Neural cell (in vitro differentiated cells): ENCODE results near the gene MSLN. TPM values are rescaled to one million over a fixed set of nuclear protein-coding genes. Genes with fewer than 3 reads are reported as not detected.

Experiments used
- H2AFZ ChIP-seq: fragments of 200-600, 300-800 bp; sonication (generic), shearing (Covaris generic); 2 replicates; pipeline ENCODE4 v1.6.0; 2014; ENCODE audit warnings: low read depth, mild to moderate bottlenecking, antibody characterized with exemption, low read length, moderate library complexity
- H3F3A ChIP-seq: fragments of 200-600 bp; shearing (Covaris generic); 2 replicates; pipeline ENCODE4 v1.6.1; 2016; ENCODE audit warnings: mild to moderate bottlenecking, moderate library complexity, mixed read lengths, antibody characterized with exemption, low read length; ENCODE audit not compliant: insufficient read depth, poor library complexity, severe bottlenecking
- H3K27ac ChIP-seq: fragments of 200-600, 300-800 bp; sonication (generic), shearing (Covaris generic); 2 replicates; pipeline ENCODE4 v1.5.1; 2014; ENCODE audit warnings: mild to moderate bottlenecking, low read length, moderate library complexity
- H3K27me3 ChIP-seq: fragments of 300-800, 200-600 bp; sonication (generic), shearing (Covaris generic); 2 replicates; pipeline ENCODE4 v1.6.0; 2014; ENCODE audit warnings: mild to moderate bottlenecking, low read depth, low read length, moderate library complexity; ENCODE audit not compliant: insufficient read depth
- H3K36me3 ChIP-seq: fragments of 300-800, 200-600 bp; sonication (generic), shearing (Covaris generic); 2 replicates; pipeline ENCODE4 v1.5.1; 2014; ENCODE audit warnings: mild to moderate bottlenecking, antibody characterized with exemption, low read length, moderate library complexity; ENCODE audit not compliant: insufficient read depth
- H3K4me2 ChIP-seq: fragments of 300-800, 200-600 bp; sonication (generic), shearing (Covaris generic); 2 replicates; pipeline ENCODE4 v1.6.0; 2014; ENCODE audit warnings: mild to moderate bottlenecking, low read length
- H3K4me3 ChIP-seq: fragments of 300-800, 200-600 bp; sonication (generic), shearing (Covaris generic); 2 replicates; pipeline ENCODE4 v1.5.1; 2014; ENCODE audit warnings: mild to moderate bottlenecking, low read length, moderate library complexity
- H3K79me2 ChIP-seq: fragments of 200-600 bp; shearing (Covaris generic); replicated peaks from 2 replicates; pipeline ENCODE4 v1.6.0; 2014; ENCODE audit warnings: mild to moderate bottlenecking, low read length, moderate library complexity; ENCODE audit not compliant: insufficient read depth
- H3K9ac ChIP-seq: fragments of 300-800, 200-600 bp; sonication (generic), shearing (Covaris generic); 2 replicates; pipeline ENCODE4 v1.6.1; 2016; ENCODE audit warnings: mild to moderate bottlenecking, low read length, mixed read lengths
- H3K9me2 ChIP-seq: fragments of 200-600 bp; shearing (Covaris generic); 2 replicates; pipeline ENCODE4 v1.6.1; 2016; ENCODE audit warnings: mild to moderate bottlenecking, low read length, mixed read lengths; ENCODE audit not compliant: insufficient read depth
- H3K9me3 ChIP-seq: fragments of 200-600, 300-800 bp; sonication (generic), shearing (Covaris generic); 2 replicates; pipeline ENCODE4 v1.6.1; 2016; ENCODE audit warnings: mild to moderate bottlenecking, mixed run types, low read length, moderate library complexity, mixed read lengths
- H4K20me1 ChIP-seq: fragments of 200-600 bp; shearing (Covaris generic); 2 replicates; pipeline ENCODE4 v1.6.1; 2016; ENCODE audit warnings: mild to moderate bottlenecking, mixed run types; ENCODE audit not compliant: insufficient read depth
- EP300 ChIP-seq: fragments of 450-650 bp; conservative IDR thresholded peaks from 2 replicates; pipeline ENCODE4 v1.6.1; 2014; ENCODE audit warnings: antibody characterized with exemption, mild to moderate bottlenecking, moderate library complexity; ENCODE audit not compliant: poor library complexity, severe bottlenecking
- EZH2 ChIP-seq: fragments of 200-600, 300-800 bp; shearing (Covaris generic), sonication (generic); IDR thresholded peaks from 2 replicates; pipeline ENCODE4 v1.6.1; 2014; ENCODE audit warnings: antibody characterized with exemption, low read length, borderline replicate concordance, mild to moderate bottlenecking; ENCODE audit not compliant: insufficient read depth, poor library complexity, severe bottlenecking
- MXI1 ChIP-seq: fragments of 450-650 bp; conservative IDR thresholded peaks from 2 replicates; pipeline ENCODE4 v1.6.1; 2014; ENCODE audit warnings: antibody characterized with exemption, mild to moderate bottlenecking; ENCODE audit not compliant: poor library complexity, severe bottlenecking
- POLR2AphosphoS5 ChIP-seq: IDR thresholded peaks from 2 replicates; pipeline ENCODE4 v1.6.1; 2012
- RAD21 ChIP-seq: fragments of 450-650 bp; conservative IDR thresholded peaks from 2 replicates; pipeline ENCODE4 v1.6.1; 2014; ENCODE audit warnings: antibody characterized with exemption, mild to moderate bottlenecking, moderate library complexity
- REST ChIP-seq: IDR thresholded peaks from 2 replicates; pipeline ENCODE4 v1.6.1; 2012; ENCODE audit warnings: borderline replicate concordance
- SMC3 ChIP-seq: fragments of 450-650 bp; conservative IDR thresholded peaks from 2 replicates; pipeline ENCODE4 v1.6.1; 2014; ENCODE audit warnings: antibody characterized with exemption, mild to moderate bottlenecking, moderate library complexity; ENCODE audit not compliant: poor library complexity
- polyA plus RNA-seq: library from polyadenylated mRNA; depleted of rRNA; stranded (reverse); fragments of >200 nt; gene quantifications from 2 replicates; pipeline ENCODE4 v1.2.3, GENCODE V29; 2014
- TF ChIP-seq, protein P1 (sequence below): fragments of 450-650 bp; IDR thresholded peaks from 2 replicates; pipeline ENCODE4 v1.5.1; 2014; ENCODE audit warnings: antibody characterized with exemption, mild to moderate bottlenecking, moderate library complexity; ENCODE audit not compliant: poor library complexity, severe bottlenecking

Gene MSLN
- polyA plus RNA-seq, 1 donor from 2014 or later: 0.63 TPM

DNA sequence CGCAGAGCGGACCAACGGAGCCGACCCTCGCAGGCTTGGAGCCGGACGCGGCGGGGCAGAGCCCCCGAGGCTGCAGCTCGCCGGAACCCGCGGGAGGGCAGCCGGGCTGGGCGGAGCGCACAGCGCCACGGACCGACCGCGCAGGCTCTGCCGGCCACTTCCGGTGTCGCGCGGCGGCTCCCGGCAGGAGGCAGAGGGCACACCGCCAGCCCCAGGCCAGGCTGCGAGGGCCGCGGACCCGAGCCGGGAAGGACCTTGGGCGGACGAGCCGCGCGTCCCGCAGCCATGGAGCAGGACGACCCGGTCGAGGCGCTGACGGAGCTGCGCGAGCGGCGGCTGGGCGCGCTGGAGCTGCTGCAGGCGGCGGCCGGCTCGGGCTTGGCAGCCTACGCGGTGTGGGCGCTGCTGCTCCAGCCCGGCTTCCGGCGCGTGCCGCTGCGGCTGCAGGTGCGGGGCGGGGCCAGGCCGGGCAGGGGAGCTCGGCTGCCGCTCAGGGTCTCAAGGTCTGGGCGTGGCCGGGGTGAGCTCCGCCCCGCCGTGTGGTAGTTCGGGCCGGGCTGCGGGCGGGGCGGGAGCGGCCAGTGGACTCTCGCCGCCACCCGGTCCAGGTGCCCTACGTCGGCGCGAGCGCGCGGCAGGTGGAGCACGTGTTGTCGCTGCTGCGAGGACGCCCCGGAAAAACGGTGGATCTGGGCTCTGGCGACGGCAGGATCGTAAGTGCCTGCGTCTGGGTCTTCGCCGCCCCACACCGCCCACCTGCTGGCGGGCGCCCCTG, 39.4 kb upstream of the MSLN start, which contains the start of gene ANTKMT:
Gene ANTKMT, plus strand, starts transcription at position 157 of the 775 bp plus-strand sequence. Its CDS starts 129 bp downstream, at position 286.
- Histone ChIP-seq H3K79me2 (peaks cover 10% of the 10 kb centered on the region), H3K4me3 (peak within 1 kb of the TSS; percentile 95), H3F3A (no peaks in the 10 kb centered on the region), H3K27me3 (no peaks in the 10 kb centered on the region), H3K27ac (peak within 1 kb of the TSS; percentile 89), H4K20me1 (no peaks in the 10 kb centered on the region), H3K9ac (peak within 1 kb of the TSS; percentile 90), H2AFZ (peak within 1 kb of the TSS; percentile 2), H3K9me3 (no peaks in the 10 kb centered on the region), H3K4me2 (peak within 1 kb of the TSS; percentile 96), H3K36me3 (no peaks in the 10 kb centered on the region), H3K9me2 (no peaks in the 10 kb centered on the region)
- TF ChIP-seq EZH2: no peak
- peak; percentile 30 for TF ChIP-seq EP300
- TF ChIP-seq, protein P1, sequence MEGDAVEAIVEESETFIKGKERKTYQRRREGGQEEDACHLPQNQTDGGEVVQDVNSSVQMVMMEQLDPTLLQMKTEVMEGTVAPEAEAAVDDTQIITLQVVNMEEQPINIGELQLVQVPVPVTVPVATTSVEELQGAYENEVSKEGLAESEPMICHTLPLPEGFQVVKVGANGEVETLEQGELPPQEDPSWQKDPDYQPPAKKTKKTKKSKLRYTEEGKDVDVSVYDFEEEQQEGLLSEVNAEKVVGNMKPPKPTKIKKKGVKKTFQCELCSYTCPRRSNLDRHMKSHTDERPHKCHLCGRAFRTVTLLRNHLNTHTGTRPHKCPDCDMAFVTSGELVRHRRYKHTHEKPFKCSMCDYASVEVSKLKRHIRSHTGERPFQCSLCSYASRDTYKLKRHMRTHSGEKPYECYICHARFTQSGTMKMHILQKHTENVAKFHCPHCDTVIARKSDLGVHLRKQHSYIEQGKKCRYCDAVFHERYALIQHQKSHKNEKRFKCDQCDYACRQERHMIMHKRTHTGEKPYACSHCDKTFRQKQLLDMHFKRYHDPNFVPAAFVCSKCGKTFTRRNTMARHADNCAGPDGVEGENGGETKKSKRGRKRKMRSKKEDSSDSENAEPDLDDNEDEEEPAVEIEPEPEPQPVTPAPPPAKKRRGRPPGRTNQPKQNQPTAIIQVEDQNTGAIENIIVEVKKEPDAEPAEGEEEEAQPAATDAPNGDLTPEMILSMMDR: no peak
- TF ChIP-seq POLR2AphosphoS5: peak; percentile 65
- no peak for TF ChIP-seq SMC3
- peak; percentile 90 for TF ChIP-seq MXI1
- TF ChIP-seq REST: no peak

DNA sequence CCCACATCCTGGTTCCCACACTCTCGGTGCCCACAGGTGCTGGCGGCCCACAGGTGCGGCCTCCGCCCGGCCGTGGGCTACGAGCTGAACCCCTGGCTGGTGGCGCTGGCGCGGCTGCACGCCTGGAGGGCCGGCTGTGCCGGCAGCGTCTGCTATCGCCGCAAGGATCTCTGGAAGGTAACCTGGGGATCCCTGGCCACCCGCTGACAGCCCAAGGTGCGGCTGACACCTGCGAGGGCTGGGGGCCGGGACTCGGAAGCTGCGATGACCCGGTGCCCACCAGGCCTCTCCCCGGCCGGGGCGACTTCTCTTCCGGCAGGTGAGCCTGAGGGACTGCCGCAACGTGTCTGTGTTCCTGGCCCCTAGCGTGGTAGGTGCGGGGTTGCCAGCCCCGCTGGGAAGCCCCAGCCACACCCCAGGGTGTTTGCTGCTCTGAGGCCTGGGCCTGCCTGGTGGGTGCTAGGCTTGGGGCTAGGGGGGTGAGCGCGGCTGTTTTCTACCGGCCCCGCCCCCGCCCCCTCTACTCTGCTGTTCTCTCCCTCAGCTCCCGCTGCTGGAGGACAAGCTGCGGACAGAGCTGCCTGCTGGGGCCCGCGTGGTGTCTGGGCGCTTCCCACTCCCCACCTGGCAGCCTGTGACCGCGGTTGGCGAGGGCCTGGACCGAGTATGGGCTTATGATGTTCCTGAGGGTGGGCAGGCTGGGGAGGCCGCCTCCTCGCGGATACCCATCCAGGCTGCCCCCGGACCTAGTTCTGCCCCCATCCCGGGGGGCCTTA, 38.6 kb upstream of the MSLN start:
- no peak overlapping the region for H2AFZ ChIP-seq
- H4K20me1 ChIP-seq: no peaks in the 10 kb centered on the region
- no peaks in the 10 kb centered on the region for H3F3A ChIP-seq
- H3K27me3 ChIP-seq: no peaks in the 10 kb centered on the region
- H3K4me3 ChIP-seq: peak overlapping the region; percentile 95
- peaks cover 6% of the 10 kb centered on the region for H3K79me2 ChIP-seq
- H3K9me2 ChIP-seq: no peaks in the 10 kb centered on the region
- H3K9ac ChIP-seq: peak overlapping the region; percentile 90
- no peak overlapping the region for H3K27ac ChIP-seq
- H3K4me2 ChIP-seq: peak overlapping the region; percentile 55
- no peak for TF ChIP-seq REST
- TF ChIP-seq, protein P1: no peak
- no peak for TF ChIP-seq EZH2
- no peak for TF ChIP-seq EP300
- no peak for TF ChIP-seq POLR2AphosphoS5
- TF ChIP-seq RAD21: no peak
- no peak for TF ChIP-seq SMC3
- TF ChIP-seq MXI1: no peak
- no peaks in the 10 kb centered on the region for H3K36me3 ChIP-seq
- H3K9me3 ChIP-seq: no peaks in the 10 kb centered on the region
